Liver (tissue), 3 donors: ENCODE measurements around the gene TBC1D14.

Source experiments
- CTCF ChIP-seq: fragments of 150-350 bp; IDR thresholded peaks from 2 replicates; pipeline ENCODE4 v1.5.1; 2017; ENCODE audit warnings: improper control_type of control experiment, low read depth, low read length; ENCODE audit not compliant: missing input control
- GABPA ChIP-seq, 2 donors: IDR thresholded peaks in 1 of 2; conservative IDR thresholded peaks in 1 of 2; 2 replicates each; pipeline ENCODE4 v1.6.1; 2016; ENCODE audit warnings: antibody characterized with exemption in 2 of 2, mild to moderate bottlenecking in 1 of 2, moderate library complexity in 1 of 2
- RAD21 ChIP-seq, 2 donors: IDR thresholded peaks; 2 replicates each; pipeline ENCODE4 v1.6.1; 2016; ENCODE audit warnings: antibody characterized with exemption in 2 of 2, mild to moderate bottlenecking in 2 of 2
- SP1 ChIP-seq: IDR thresholded peaks from 2 replicates; pipeline ENCODE4 v1.6.1; 2018; ENCODE audit warnings: antibody characterized with exemption, mild to moderate bottlenecking
- TAF1 ChIP-seq: conservative IDR thresholded peaks from 2 replicates; pipeline ENCODE4 v1.6.1; 2016; ENCODE audit warnings: antibody characterized with exemption, mild to moderate bottlenecking
- donor health status: healthy.
- donor health status: healthy.

- no peak for TF ChIP-seq CTCF
- no peak for TF ChIP-seq SP1
- TF ChIP-seq TAF1: no peak
- no peak for TF ChIP-seq GABPA (IDR thresholded peaks at IDR 0.05 in 1 of 2, conservative IDR thresholded peaks at IDR 0.05 in 1 of 2)
- TF ChIP-seq RAD21 (IDR thresholded peaks at IDR 0.05): no peak
Observed at GRCh38 chr4:6938647-6939271, 29.1 kb downstream of the TBC1D14 start.
